Measurements from ENCODE around the gene AIFM3. TPM values are rescaled to one million over a fixed set of nuclear protein-coding genes. Genes with fewer than 3 reads are reported as not detected.
"Not testable (repeated sequence)": the region's sequence is repeated elsewhere in the genome, so short reads cannot be mapped to it uniquely, and the experiment has no call there.

Gene AIFM3
- total RNA-seq, 1 donor from 2014 or later, result under 0.01 TPM

DNA sequence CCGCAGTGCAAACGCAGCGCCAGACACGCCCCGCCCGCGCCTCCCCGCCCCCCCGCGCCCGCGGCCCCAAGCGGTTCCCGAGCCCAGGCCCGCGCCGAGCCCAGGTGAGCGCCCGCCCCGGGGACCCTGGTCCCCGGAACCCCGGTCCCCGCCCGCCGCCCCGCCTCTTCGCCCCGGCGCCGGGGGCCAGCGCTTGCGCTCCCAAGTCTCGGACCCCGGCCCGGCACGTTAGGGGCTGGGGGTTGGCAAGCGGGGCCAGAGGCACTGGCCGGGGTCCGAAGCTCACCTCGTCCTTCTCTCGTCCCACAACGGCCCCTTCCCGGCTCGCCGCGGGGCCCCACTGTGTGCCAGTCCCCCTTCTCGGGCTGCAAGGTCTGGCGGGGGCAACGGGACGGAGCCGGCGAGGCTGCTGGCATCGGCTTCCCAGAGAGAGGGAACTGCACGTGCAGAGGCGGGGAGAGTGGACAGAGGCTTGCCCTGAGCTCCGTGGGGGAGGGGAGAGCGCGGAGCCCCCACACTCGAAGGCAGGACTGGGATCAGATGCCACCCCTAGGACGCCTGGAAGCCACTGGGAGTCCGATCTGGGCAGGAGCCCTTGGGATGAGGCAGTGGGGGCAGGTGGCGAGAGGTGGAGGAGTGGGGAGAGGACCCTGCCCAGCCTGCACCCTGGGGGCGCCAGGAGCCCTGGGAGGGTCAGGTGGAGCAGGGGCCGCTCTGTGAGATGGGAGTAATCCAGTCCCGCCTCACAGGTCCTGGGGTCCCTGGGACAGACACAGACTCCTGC is 1.8 kb upstream of the AIFM3 start:
- Histone ChIP-seq H3K4me1 (ENCODE audit: control insufficient read depth in 3 of 3, insufficient read depth in 3 of 3, low read length in 3 of 3) (peaks cover 0 to 5% (median 3%) of the 10 kb centered on the region in 3 donors), H3K27me3 (ENCODE audit: control insufficient read depth in 3 of 3, insufficient read depth in 3 of 3, low read length in 3 of 3) (peaks cover 21 to 34% (median 28%) of the 10 kb centered on the region in 3 donors), H3K27ac (ENCODE audit: low read depth, low read length) (no peak overlapping the region), H3K9ac (ENCODE audit: low read depth in 1 of 3, low read length in 3 of 3) (no peak overlapping the region), H3K4me3 (ENCODE audit: low read length in 3 of 3) (peak overlapping the region in 1 of 3 donors; percentile 29), H3K9me3 (ENCODE audit: control insufficient read depth in 3 of 3, low read length in 3 of 3) (no peaks in the 10 kb centered on the region), H3K36me3 (ENCODE audit: control insufficient read depth in 3 of 3, insufficient read depth in 3 of 3, low read length in 3 of 3) (no peaks in the 10 kb centered on the region)

DNA sequence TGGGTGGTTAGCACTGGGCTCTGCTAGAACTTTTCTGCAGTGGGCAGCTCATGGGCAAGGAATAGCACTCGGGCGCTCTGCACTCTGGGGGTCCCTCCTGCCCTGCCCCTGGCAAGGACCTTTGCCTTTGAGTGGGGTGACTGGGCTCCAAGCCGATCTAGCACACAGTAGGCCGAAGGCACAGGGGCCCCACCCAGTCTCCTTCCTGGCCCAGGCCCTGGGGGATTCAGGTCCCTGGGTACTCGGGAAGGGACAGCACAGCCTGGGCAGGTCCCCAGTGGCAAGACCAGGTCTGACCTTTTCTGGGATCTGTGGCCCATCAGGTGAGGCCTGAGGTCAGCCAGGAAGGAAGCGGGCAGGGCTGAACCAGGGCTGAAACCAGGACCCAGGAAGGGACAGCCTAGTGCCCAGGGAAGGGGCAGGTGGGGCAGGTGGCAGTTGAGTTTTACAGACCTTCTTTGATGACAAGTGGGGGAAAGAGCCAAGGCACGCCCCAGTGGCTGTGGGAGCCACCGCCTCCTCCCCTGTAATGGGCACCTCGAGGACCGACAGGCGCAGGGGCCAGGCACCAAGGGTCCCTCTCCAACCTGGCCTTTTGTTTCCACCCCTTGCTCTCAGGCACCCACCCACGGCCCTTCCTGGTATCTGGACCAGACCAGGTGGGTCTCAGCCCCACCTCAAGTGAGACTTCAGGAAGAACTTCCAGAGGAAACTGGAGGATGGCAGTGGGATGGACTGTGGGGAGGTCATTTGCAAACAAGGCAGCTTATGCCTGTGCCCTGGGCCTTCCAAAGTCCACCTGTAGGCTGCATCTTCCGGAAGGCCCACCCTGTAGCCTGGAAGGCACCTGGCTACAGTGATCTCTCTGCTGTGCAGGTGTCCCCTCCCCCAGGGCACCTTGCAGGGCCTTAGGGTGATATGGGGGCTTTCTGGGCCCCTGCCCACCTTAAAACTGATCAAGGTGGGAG is 883 bp upstream of the AIFM3 start:
- no peaks in the 10 kb centered on the region for H3K36me3 ChIP-seq (ENCODE audit: control insufficient read depth in 3 of 3, insufficient read depth in 3 of 3, low read length in 3 of 3)
- H3K27me3 ChIP-seq (ENCODE audit: control insufficient read depth in 3 of 3, insufficient read depth in 3 of 3, low read length in 3 of 3), result peaks cover 21 to 34% (median 28%) of the 10 kb centered on the region in 3 donors
- no peak overlapping the region for H3K27ac ChIP-seq (ENCODE audit: low read depth, low read length)
- no peaks in the 10 kb centered on the region for H3K9me3 ChIP-seq (ENCODE audit: control insufficient read depth in 3 of 3, low read length in 3 of 3)
- no peak overlapping the region for H3K9ac ChIP-seq (ENCODE audit: low read depth in 1 of 3, low read length in 3 of 3)
- peaks cover 0 to 5% (median 3%) of the 10 kb centered on the region in 3 donors for H3K4me1 ChIP-seq (ENCODE audit: control insufficient read depth in 3 of 3, insufficient read depth in 3 of 3, low read length in 3 of 3)
- no peak overlapping the region for H3K4me3 ChIP-seq (ENCODE audit: low read length in 3 of 3)

DNA sequence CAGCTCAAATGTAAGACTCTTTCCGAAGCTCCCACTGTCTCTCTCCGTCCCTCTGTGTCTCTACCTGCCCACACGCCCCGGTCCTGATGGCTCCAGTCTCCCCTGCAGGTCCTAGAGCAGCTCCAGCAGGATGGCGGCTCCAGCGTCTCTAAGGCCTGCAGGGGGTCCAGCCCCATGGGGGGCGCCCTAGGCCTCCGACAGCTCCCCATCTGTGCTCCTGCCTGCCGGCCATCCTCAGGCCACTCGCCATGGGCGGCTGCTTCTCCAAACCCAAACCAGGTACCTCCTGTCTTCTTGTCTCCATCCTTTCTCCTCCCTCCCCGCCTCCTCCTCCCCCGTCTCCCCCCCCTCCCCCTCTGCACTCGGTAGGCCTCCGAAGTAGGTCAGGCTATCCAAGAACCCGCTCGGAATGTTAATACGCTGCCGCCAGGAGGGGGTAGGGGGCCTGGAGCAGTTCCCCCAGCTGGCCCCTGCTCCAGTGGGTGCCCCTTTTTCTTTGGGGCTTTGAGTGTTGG is 699 bp downstream of the AIFM3 start:
- Histone ChIP-seq H3K27ac (ENCODE audit: low read depth, low read length) (no peak overlapping the region), H3K9me3 (ENCODE audit: control insufficient read depth in 3 of 3, low read length in 3 of 3) (no peaks in the 10 kb centered on the region), H3K9ac (ENCODE audit: low read depth in 1 of 3, low read length in 3 of 3) (no peak overlapping the region), H3K4me3 (ENCODE audit: low read length in 3 of 3) (no peak overlapping the region), H3K4me1 (ENCODE audit: control insufficient read depth in 3 of 3, insufficient read depth in 3 of 3, low read length in 3 of 3) (peaks cover 0 to 5% (median 3%) of the 10 kb centered on the region in 3 donors), H3K36me3 (ENCODE audit: control insufficient read depth in 3 of 3, insufficient read depth in 3 of 3, low read length in 3 of 3) (no peaks in the 10 kb centered on the region), H3K27me3 (ENCODE audit: control insufficient read depth in 3 of 3, insufficient read depth in 3 of 3, low read length in 3 of 3) (peaks cover 20 to 26% (median 22%) of the 10 kb centered on the region in 3 donors)

DNA sequence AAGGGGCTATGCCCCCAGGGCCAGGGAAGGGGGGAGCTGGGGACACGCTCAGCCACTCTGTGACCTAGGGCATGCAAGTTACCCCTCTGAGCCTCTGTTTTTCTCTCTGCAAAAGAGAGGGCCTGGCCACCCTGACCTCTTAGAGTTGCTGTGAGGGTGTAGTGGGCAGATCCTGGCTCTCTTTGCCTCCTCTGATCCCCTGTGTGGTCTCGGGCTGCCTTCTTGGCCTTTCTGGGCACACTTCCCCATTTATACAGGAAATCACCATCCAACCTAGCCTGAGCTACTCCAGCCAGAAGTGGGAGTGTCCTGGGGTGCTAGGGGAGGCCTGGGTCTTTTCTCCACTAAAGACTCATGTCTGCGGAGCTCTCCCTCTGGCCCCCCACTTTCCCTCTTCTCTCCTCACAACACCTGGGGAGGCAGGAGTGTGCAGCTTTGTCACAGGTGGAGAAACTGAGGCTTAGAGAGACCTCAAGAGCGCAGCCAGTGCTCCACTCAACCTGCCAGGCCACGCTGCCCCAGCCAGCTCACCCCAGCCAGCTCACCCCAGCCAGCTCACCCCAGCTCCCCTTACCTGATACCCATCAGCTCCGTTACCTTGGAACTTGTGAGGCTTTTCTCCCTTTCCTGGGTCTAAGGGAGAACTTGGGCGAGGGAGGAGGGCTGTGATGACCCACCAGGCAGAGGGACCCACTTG is 1.4 kb downstream of the AIFM3 start:
- Histone ChIP-seq H3K4me3 (ENCODE audit: low read length in 3 of 3) (no peak overlapping the region), H3K27ac (ENCODE audit: low read depth, low read length) (no peak overlapping the region), H3K36me3 (ENCODE audit: control insufficient read depth in 3 of 3, insufficient read depth in 3 of 3, low read length in 3 of 3) (no peaks in the 10 kb centered on the region), H3K4me1 (ENCODE audit: control insufficient read depth in 3 of 3, insufficient read depth in 3 of 3, low read length in 3 of 3) (peaks cover 0 to 5% (median 3%) of the 10 kb centered on the region in 3 donors), H3K27me3 (ENCODE audit: control insufficient read depth in 3 of 3, insufficient read depth in 3 of 3, low read length in 3 of 3) (peaks cover 13 to 20% (median 16%) of the 10 kb centered on the region in 3 donors), H3K9me3 (ENCODE audit: control insufficient read depth in 3 of 3, low read length in 3 of 3) (no peaks in the 10 kb centered on the region), H3K9ac (ENCODE audit: low read depth in 1 of 3, low read length in 3 of 3) (no peak overlapping the region)

DNA sequence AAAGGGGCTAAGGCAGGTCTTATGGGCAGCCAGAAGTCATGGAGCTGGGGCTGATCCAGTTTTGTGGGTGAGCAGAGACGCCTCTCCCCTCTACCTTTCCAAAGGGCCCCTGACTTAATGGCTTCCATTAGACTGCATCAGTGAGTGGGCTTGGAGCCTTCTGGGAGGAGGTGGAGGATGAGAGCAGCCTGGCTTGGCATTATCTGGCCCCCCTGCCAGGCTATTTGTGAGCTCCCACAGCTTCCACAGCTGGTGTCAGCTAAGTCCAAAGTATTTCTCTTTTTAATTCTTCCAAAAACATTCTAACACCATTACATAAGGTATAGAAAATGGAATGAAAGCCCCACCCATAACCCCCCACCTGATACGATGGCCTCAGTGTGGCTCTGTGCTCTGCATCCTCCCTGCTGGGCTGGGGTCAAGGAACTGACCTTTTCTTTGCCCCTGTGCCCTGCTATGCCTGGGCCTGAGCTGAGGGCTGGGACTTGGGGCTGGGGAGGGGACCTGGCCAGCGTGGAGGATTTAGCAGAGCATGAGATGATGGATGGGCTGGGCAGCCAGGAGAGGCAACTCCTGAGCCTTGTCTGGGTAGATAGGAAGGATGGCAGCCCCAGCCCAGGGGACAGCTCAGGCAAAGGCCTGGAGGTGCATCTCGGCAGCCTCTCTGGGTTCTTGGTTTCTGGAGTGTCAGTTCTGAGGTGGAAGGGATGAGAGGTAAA is 4.0 kb downstream of the AIFM3 start:
- peak overlapping the region in 1 of 3 donors; percentile 12 for H3K9ac ChIP-seq (ENCODE audit: low read depth in 1 of 3, low read length in 3 of 3)
- H3K27ac ChIP-seq (ENCODE audit: low read depth, low read length), result no peak overlapping the region
- no peaks in the 10 kb centered on the region for H3K4me1 ChIP-seq (ENCODE audit: control insufficient read depth in 3 of 3, insufficient read depth in 3 of 3, low read length in 3 of 3)
- no peaks in the 10 kb centered on the region for H3K9me3 ChIP-seq (ENCODE audit: control insufficient read depth in 3 of 3, low read length in 3 of 3)
- peaks cover 2 to 8% (median 7%) of the 10 kb centered on the region in 3 donors for H3K27me3 ChIP-seq (ENCODE audit: control insufficient read depth in 3 of 3, insufficient read depth in 3 of 3, low read length in 3 of 3)
- H3K4me3 ChIP-seq (ENCODE audit: low read length in 3 of 3), result no peak overlapping the region
- no peaks in the 10 kb centered on the region for H3K36me3 ChIP-seq (ENCODE audit: control insufficient read depth in 3 of 3, insufficient read depth in 3 of 3, low read length in 3 of 3)

DNA sequence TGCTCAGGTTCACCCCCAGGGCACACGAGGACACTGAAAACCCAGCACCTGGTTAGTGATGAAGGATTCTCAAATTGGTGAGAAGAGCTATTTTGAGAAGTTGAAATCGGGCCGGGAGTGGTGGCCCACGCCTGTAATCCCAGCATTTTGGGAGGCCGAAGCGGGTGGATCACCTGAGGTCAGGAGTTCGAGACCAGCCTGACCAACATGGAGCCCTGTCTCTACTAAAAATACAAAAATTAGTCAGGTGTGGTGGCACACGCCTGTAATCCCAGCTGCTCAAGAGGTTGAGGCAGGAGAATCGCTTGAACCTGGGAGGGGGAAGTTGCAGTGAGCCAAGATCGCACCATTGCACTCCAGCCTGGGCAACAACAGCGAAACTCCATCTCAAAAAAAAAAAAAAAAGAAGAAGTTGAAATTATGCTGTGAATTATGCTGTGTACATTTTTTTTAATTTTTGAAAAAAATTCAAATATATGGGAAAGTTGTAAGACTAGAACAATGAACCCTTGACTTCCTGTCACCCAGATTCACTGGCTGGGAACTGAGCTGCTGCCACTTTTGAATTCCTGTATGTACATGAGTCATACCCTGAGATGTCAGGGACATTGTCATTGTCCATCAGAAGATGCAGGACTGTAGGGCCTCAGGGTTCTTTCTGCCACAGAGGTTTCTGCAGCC is 5.1 kb downstream of the AIFM3 start:
- not testable (repeated sequence) for H3K9ac ChIP-seq (ENCODE audit: low read depth in 1 of 3, low read length in 3 of 3); H3K36me3 ChIP-seq (ENCODE audit: control insufficient read depth in 3 of 3, insufficient read depth in 3 of 3, low read length in 3 of 3); H3K9me3 ChIP-seq (ENCODE audit: control insufficient read depth in 3 of 3, low read length in 3 of 3); H3K27ac ChIP-seq (ENCODE audit: low read depth, low read length); H3K4me3 ChIP-seq (ENCODE audit: low read length in 3 of 3); H3K4me1 ChIP-seq (ENCODE audit: control insufficient read depth in 3 of 3, insufficient read depth in 3 of 3, low read length in 3 of 3)
- peaks cover 4 to 14% (median 8%) of the 10 kb centered on the region in 3 donors for H3K27me3 ChIP-seq (ENCODE audit: control insufficient read depth in 3 of 3, insufficient read depth in 3 of 3, low read length in 3 of 3)

DNA sequence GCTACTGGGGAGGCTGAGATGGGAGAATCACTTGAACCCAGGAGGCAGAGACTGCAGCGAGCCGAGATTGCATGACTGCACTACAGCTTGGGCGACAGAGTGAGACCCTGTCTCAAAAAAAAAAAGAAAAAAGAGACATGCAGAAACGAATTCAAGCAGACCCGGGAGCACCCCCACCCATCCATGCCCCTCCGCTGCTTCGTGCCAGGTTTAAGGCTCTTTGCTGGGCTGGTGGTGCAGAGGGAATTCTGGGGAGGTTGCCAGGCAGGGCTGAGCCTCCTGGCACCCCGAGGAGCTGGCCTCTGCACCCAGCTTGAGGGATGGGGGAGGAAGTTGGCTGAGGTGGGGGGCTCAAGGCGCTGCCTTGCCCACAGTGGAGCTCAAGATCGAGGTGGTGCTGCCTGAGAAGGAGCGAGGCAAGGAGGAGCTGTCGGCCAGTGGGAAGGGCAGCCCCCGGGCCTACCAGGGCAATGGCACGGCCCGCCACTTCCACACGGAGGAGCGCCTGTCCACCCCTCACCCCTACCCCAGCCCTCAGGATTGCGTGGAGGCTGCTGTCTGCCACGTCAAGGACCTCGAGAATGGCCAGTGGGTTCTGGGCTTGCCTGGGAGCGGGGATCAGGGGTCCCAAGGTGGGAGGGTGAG is 6.0 kb downstream of the AIFM3 start:
- no peaks in the 10 kb centered on the region for H3K4me1 ChIP-seq (ENCODE audit: control insufficient read depth in 3 of 3, insufficient read depth in 3 of 3, low read length in 3 of 3)

DNA sequence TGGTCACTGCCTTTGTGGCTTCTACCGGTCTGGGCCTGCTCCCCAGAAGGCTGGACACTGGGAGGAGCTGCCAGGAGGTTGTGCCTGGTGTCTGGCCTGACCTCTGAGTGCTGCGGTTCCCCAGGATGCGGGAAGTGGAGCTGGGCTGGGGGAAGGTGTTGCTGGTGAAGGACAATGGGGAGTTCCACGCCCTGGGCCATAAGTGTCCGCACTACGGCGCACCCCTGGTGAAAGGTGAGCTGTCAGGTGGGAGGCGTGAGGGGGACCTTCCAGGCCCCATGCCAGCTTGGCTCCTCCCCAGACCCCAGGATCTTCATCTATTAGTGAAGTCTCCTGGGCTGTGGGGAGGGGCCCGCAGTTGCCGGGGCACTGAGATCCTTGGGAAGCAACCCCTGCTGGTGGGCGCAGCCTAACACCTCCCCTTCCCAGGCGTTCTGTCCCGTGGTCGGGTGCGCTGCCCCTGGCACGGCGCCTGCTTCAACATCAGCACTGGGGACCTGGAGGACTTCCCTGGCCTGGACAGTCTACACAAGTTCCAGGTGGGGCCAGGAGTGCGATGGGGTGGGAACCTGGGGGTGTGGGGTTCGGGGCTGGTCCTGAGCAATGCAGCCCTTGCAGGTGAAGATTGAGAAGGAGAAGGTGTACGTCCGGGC is 6.7 kb downstream of the AIFM3 start:
- Histone ChIP-seq H3K4me1 (ENCODE audit: control insufficient read depth in 3 of 3, insufficient read depth in 3 of 3, low read length in 3 of 3) (no peaks in the 10 kb centered on the region), H3K27me3 (ENCODE audit: control insufficient read depth in 3 of 3, insufficient read depth in 3 of 3, low read length in 3 of 3) (peaks cover 4 to 19% (median 11%) of the 10 kb centered on the region in 3 donors), H3K36me3 (ENCODE audit: control insufficient read depth in 3 of 3, insufficient read depth in 3 of 3, low read length in 3 of 3) (no peaks in the 10 kb centered on the region), H3K9me3 (ENCODE audit: control insufficient read depth in 3 of 3, low read length in 3 of 3) (no peaks in the 10 kb centered on the region), H3K4me3 (ENCODE audit: low read length in 3 of 3) (no peak overlapping the region), H3K27ac (ENCODE audit: low read depth, low read length) (no peak overlapping the region), H3K9ac (ENCODE audit: low read depth in 1 of 3, low read length in 3 of 3) (no peak overlapping the region)

More for the DNA sequence above, 6.0 kb downstream of the AIFM3 start:
- Histone ChIP-seq H3K36me3 (ENCODE audit: control insufficient read depth in 3 of 3, insufficient read depth in 3 of 3, low read length in 3 of 3) (no peaks in the 10 kb centered on the region), H3K27me3 (ENCODE audit: control insufficient read depth in 3 of 3, insufficient read depth in 3 of 3, low read length in 3 of 3) (peaks cover 4 to 18% (median 11%) of the 10 kb centered on the region in 3 donors), H3K9me3 (ENCODE audit: control insufficient read depth in 3 of 3, low read length in 3 of 3) (no peaks in the 10 kb centered on the region), H3K27ac (ENCODE audit: low read depth, low read length) (no peak overlapping the region), H3K9ac (ENCODE audit: low read depth in 1 of 3, low read length in 3 of 3) (no peak overlapping the region), H3K4me3 (ENCODE audit: low read length in 3 of 3) (no peak overlapping the region)

Measured in skeletal muscle tissue (tissue), 4 donors.